Femur (tissue), 1 donor: ENCODE results near the gene RFX3.

Source experiments
- DNase-seq: peaks from one replicate; pipeline ENCODE4 v3.0.0-alpha.2; 2017

RFX3 gene

GRCh38 chr9:3513265-3513818 lies 12.5 kb downstream of the RFX3 start:
- no peak for DNase-seq

- no peak for DNase-seq
Observed at GRCh38 chr9:3511551-3511950, 14.2 kb downstream of the RFX3 start.

- no peak for DNase-seq
Observed at GRCh38 chr9:3510796-3511195, 15.0 kb downstream of the RFX3 start.

- no peak for DNase-seq
Observed at GRCh38 chr9:3509926-3510325, 15.9 kb downstream of the RFX3 start.

GRCh38 chr9:3508521-3509291 lies 17.1 kb downstream of the RFX3 start:
- no peak for DNase-seq

GRCh38 chr9:3508078-3508431 lies 17.7 kb downstream of the RFX3 start:
- no peak for DNase-seq

- no peak for DNase-seq
Observed at GRCh38 chr9:3507395-3508077, 18.3 kb downstream of the RFX3 start.

- no peak for DNase-seq
Observed at GRCh38 chr9:3506164-3506563, 19.6 kb downstream of the RFX3 start.

GRCh38 chr9:3502560-3503398 lies 23.0 kb downstream of the RFX3 start:
- no peak for DNase-seq

GRCh38 chr9:3500044-3500443 lies 25.8 kb downstream of the RFX3 start:
- no peak for DNase-seq

- DNase-seq, result no peak
Observed at GRCh38 chr9:3498691-3499090, 27.1 kb downstream of the RFX3 start.

GRCh38 chr9:3497857-3498256 lies 27.9 kb downstream of the RFX3 start:
- no peak for DNase-seq

GRCh38 chr9:3497401-3497800 lies 28.4 kb downstream of the RFX3 start:
- no peak for DNase-seq

GRCh38 chr9:3495855-3496254 lies 29.9 kb downstream of the RFX3 start:
- DNase-seq, result no peak

- DNase-seq, result no peak
Observed at GRCh38 chr9:3492214-3492613, 33.6 kb downstream of the RFX3 start.

GRCh38 chr9:3491450-3491849 lies 34.4 kb downstream of the RFX3 start:
- no peak for DNase-seq

- no peak for DNase-seq
Observed at GRCh38 chr9:3490957-3491356, 34.8 kb downstream of the RFX3 start.

GRCh38 chr9:3482578-3482977 lies 43.2 kb downstream of the RFX3 start:
- DNase-seq, result no peak

GRCh38 chr9:3480353-3480655 lies 45.5 kb downstream of the RFX3 start:
- DNase-seq, result no peak

GRCh38 chr9:3479514-3480352 lies 46.1 kb downstream of the RFX3 start:
- DNase-seq, result no peak

GRCh38 chr9:3478549-3478953 lies 47.2 kb downstream of the RFX3 start:
- DNase-seq, result no peak

GRCh38 chr9:3477236-3477834 lies 48.5 kb downstream of the RFX3 start:
- DNase-seq, result no peak
